PC-3 (cell line): ENCODE results near the gene DHX57.

ENCODE experiments used
- EZH2 ChIP-seq: fragments of 300-600 bp; sonication (generic); IDR thresholded peaks from one replicate; pipeline ENCODE4 v1.6.1; 2017; ENCODE audit warnings: antibody characterized with exemption, mild to moderate bottlenecking, low read length; ENCODE audit not compliant: unreplicated experiment
- TF ChIP-seq, protein P1 (sequence below): fragments of 300-600 bp; sonication (generic); conservative IDR thresholded peaks from 2 replicates; pipeline ENCODE4 v1.5.1; 2017; ENCODE audit warnings: antibody characterized with exemption, low read depth, mild to moderate bottlenecking, low read length

- TF ChIP-seq, protein P1, sequence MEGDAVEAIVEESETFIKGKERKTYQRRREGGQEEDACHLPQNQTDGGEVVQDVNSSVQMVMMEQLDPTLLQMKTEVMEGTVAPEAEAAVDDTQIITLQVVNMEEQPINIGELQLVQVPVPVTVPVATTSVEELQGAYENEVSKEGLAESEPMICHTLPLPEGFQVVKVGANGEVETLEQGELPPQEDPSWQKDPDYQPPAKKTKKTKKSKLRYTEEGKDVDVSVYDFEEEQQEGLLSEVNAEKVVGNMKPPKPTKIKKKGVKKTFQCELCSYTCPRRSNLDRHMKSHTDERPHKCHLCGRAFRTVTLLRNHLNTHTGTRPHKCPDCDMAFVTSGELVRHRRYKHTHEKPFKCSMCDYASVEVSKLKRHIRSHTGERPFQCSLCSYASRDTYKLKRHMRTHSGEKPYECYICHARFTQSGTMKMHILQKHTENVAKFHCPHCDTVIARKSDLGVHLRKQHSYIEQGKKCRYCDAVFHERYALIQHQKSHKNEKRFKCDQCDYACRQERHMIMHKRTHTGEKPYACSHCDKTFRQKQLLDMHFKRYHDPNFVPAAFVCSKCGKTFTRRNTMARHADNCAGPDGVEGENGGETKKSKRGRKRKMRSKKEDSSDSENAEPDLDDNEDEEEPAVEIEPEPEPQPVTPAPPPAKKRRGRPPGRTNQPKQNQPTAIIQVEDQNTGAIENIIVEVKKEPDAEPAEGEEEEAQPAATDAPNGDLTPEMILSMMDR: no peak
- no peak for TF ChIP-seq EZH2
These were observed 19.6 kb downstream of the DHX57 start for GRCh38 chr2:38856165-38856564.
